NCI-H1105 treated with DMSO at 0.1 percent for 48 hours (cell line): ENCODE results near the gene ST7.
"Not testable (repeated sequence)": the region's sequence is repeated elsewhere in the genome, so short reads cannot be mapped to it uniquely, and the experiment has no call there.

Source experiments
- DNase-seq: peaks from one replicate; lab custom pipeline; 2025; lab: John Stamatoyannopoulos, UW

Gene ST7

DNA sequence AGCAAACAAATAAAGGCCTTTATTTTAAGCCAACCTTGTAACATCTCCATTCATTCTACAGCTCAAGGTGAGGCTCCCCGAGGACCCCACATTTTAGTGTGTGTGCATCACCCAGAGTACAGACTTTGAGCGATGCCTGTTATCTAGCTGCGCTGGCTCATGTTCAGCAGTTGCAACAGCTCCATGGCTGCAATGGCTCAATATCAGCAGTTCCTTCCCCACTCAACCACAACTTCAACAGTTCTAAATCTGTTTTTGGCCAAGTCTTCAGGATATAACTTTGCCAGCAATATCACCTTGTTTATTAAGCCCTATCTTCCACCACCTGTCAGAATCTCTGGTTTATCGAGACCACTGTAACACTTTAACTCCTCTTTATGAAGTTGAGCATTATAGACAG is 273.8 kb downstream of the ST7 start:
- DNase-seq = no peak

DNA sequence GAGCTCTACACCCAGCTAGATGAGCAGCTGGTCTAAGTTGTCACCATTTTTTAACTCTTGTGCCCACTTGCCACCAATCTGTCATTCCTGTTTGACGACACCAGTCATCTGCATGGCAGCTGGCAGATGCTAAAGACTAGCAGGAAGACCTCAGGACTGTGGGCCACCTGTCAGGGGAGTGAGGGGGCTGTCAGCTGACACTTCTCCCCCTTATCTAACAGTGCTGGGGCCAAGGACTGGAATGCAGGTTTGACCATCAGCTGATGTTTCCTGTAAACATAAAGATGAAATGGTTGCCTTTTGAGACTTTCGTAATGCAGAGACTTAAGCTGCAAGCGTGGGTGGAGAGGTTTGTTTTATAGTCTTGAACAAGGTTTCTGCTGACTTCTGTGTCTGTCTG is 276.0 kb downstream of the ST7 start:
- DNase-seq = no peak

DNA sequence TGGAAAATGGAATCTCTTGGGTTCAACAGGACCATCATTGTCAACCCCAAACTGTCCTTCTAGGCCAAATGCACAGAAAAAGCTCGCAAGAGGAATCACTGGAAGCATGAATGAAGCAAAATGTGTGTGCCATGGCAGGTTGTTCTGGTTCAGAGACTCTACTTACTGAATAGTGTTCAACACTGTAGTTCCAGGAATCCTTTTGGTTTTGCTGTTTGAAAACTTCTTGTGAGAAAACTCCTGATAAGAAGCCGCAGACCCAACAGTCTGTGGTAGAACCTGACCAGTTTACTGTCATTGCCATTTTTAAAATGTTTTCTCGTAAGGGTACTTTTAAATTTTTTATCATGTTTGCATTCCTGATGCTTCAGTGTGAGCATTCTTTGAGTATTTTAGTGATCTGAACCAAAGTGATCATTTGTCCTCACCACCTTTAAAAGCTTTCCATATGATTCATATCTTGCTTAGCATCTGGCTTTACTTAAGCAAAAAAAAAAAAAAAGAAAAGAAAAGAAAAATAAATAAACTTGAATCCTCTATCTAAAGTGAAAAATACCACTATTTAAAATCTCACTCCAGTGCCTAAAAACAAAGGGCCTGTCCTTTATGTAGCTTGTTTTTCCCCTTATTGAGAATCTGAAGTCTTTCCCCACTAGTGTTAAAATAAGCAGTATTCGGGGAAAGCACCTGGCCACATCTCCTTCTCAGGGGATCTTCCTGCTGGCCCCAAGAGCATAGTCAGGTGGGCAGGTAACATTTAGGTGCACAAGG is 277.2 kb downstream of the ST7 start:
- DNase-seq = no peak

DNA sequence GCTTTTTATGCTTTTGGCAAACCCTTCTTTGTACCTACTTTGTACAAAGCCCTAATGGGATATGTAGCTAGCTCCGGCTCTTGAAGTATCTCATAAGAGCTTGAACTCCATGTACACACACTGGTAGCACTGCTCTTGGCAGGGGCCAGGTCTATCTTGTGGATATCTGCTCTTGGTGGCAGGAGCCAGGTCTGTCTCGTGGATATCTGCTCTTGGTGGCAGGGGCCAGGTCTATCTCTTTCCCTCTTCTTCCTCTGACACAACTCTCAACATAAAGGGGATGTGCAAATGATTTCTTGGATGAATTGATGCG is 277.7 kb downstream of the ST7 start:
- DNase-seq = no peak

DNA sequence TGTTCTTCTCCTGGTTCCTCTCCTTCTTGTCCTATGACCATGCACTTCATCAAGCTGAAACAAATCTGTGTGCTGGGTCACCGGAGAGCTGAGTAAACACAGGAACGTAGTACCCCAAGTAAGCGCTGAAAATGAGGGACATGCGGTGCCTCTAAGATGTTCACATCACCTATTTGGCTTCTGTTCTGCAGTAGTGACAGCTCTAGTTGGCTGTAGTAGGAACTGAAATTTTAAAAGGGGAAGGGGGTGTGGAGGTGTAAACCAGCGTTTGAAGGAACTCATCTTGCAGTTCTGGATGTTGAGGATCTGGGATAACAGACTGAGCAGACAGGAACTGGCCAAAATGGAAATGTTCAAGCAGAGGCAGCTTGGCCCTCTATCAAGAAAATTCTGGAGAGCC is 284.3 kb downstream of the ST7 start:
- no peak for DNase-seq

DNA sequence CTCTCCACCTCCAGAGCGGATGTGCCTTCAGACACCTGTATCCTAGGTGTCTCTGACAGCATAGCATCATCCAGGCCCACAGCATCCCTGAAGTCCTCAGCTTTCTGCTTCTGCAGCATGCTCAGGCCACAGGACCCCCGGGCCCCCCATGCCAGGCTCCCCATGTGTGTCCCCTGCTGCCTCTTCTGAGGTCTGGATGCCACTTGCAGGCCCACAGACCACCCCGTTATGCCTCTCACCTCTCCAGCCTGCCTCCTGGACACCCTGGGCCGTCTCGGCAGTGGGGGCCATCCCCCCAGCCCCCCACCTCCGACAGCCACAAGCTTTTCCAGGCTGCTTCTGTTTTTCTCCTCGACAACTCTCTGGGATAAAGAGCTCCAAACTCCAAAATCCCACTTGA is 285.2 kb downstream of the ST7 start:
- DNase-seq = no peak

DNA sequence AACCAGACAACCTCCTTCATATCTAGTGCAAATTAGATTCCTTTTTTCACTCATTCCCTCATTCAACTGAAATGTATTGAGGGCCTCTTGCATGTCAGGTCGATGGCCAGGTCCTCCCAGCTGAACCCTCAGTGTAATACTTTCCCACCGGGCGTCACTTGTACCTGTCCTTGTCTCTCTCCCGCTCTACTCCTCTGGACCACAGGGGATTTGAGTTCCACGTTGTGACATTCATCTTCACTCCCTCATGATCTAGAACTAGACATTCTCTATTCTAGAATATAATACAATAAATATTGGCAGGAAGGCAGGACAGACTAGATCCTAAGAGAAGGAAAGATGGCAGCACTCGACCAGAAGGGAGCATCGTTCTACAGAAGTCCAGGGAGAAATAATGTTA is 285.6 kb downstream of the ST7 start:
- DNase-seq = no peak

DNA sequence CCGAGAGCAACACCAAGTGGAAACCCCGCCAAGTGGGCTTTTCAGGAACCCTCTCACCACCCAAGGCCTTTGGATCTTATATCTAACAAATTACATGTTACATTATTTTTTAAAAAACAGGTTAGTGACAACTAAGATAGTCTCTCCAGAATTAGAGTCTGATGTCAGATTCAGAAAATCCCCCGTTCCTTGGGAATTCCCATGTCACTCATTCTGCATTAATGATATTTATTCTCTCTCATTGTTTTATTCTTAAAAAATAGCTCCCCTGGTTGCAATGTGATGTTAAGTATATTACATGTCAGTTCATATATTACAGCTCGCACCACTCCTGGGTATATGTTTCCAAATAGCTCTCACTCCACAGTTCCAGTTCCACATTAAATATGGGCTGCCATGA is 287.8 kb downstream of the ST7 start:
- no peak for DNase-seq

DNA sequence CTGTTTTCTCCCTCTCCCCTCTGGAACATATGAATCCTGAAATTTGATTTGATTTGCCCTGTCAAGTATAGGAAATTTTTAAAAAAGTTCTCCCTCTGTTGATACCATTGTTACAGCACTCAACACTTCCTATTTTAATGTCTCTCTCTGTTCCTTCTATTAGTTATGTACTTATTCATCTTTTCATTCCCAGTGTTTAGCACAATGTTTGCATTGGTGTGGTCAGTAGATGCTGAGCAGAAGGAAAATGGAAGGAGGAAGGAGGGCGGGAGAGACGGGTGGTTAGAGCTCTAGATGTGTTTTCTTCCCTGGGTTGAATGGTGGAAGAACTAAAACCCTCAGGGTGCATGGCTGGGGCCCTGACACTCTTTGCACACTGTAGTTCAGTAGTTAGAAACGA is 290.1 kb downstream of the ST7 start:
- no peak for DNase-seq

DNA sequence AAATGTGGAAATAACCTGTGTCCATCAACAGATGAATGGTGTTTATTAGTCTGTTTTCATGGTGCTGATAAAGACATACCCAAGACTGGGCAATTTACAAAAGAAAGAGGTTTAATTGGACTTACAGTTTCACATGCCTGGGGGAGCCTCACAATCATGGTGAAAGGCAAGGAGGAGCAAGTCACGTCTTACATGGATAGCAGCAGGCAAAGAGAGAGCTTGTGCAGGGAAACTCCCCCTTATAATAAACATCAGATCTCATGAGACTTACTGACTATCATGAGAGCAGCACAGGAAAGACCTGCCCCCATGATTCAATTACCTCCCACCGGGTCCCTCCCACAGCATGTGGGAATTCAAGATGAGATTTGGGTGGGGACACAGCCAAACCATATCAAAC is 292.4 kb downstream of the ST7 start:
- DNase-seq = not testable (repeated sequence)

DNA sequence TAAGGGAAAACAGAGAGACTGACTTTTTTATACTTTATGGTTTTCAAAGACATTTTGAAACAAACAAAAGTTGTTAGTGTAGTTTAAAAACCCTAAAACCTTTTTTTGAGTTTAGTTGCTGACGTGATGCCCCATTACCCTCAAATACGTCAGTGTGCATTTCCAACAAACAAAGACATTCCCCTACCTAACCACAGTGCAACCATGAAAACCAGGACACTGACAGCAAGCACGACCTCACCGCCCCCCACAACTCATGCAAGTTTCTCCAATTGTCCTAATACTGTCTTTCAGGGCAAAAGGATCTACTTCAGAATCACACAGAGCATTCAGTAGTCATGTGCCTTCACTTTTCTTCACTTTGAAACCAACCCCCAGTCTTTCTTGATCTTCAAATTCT is 294.5 kb downstream of the ST7 start:
- DNase-seq = no peak

DNA sequence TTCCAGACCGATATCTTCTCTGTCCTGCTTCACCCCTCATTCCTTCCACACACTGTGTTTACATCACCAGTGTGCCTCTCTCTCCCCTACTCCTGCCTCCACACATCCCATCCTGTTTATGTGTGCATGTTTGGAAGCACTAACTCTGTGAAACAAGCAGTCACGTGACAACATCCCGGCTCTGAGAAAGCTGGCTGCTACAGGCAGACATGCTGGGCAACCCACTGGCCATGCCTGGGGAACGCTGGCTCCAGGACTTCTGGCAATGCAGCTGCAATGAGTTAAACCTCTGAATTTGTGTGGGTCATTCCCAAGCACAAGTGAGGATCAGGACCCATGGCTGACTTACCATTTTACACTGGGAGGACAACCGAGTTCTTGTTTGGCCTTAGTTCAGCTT is 295.5 kb downstream of the ST7 start:
- no peak for DNase-seq

DNA sequence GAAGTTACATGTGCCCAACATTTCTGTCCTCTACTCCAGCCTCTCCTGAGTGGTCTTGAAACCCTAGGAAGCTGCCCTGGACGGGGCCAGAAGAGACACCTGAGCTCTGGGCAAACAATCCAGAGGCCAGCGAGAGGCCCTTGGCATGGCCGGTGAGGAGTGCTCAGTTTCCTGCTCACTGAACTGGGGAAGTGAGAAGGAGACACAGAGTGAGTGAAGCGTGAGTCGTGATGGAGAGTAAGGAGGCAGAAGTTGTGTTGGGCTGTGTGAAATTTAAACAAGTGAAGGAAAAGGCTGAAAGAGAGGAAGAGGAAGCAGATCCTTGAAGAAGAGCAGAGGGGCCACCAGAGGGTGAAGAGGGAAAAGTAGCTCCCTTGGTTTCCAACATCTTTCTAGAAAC is 296.4 kb downstream of the ST7 start:
- no peak for DNase-seq

DNA sequence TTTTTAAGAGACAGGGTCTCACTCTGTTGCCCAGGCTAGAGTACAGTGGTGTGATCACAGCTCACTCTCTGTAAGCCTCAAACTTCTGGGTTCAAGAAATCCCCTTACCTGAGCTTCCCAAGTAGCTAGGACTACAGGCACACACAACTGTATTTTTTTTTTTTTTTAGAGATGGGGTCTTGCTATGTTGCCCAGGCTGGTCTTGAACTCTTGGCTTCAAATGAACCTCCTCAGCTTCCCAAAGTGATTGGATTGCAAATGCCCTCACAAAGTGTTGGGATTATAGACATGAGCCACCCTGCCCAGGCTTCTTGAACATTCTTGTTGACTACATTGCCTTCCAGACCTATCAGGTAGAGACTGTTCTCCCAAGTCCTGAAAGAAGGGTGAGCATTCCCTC is 296.9 kb downstream of the ST7 start:
- no peak for DNase-seq

DNA sequence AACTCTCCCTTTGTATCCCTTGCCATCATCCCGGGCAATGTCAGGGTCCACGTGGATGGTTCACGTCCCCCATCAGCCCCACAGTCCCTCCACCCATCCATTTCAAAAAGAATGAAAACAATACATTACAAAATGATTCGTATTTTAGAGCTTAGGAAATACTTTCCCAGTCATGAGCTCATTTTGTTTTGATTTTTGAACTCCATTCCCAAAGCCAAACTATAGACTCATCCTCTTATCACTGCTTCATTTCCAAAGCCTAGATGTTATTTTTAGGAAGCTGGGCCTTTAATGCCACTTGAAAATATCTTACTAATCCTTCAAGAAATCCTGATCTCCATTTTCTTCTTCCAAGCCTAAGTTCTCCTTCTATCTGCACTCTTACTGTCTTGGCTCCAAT is 297.5 kb downstream of the ST7 start:
- DNase-seq = no peak

DNA sequence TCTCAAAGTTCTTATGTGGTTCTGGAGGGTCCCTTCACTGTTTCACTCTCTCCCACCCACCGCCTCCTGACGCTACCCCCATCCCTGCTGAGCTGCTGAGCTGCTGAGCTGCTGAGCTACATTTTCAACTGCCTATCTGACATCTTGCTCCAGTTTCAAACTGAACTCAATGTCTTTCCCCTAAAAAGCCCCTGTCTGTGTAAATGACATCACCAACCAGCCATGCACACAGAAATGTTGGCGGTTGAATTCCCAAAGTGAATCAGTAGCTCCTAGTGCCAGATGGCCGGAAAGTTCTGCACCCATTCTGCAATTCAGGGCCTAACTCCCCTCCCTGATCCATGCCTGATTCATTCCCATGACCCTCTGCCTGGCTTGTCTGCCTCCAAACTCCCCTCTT is 298.4 kb downstream of the ST7 start:
- no peak for DNase-seq

DNA sequence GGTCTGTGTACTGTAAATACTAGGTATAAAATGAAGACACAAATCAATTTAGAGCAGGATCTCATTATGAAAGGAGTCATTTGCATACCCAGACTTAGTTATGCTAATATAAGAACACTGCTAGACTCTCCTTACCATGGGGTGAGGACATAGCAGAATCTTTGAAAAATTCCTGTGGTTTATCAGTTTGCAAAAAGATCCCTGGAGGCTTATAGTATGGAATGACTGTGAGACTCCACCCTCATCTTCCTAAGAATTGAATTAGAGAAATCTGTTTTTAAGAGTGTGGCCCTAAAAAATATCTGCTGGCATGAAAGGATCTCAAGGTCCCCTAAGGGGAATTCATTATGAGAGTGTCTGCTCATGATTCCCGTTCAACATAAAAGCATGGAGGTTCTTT is 306.3 kb downstream of the ST7 start:
- DNase-seq = no peak

DNA sequence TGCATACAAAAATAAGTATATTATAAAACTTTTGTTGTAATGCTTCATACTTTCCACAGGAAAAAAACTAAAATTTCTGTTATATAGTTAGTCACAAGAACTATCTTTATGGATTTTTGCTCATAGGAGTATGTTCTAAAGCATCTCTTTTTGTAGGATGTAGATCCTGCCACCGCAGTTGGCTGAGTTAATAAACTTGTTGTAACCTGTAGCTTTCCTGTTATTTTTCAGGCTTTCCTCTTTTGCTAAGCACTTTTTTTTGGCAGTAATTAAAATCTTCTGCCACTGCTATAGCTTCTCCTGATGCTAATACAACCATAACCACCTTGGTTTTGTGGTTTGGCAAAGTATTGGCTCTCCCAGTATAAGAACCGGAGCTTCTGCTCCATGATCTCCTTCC is 309.2 kb downstream of the ST7 start:
- DNase-seq = no peak

DNA sequence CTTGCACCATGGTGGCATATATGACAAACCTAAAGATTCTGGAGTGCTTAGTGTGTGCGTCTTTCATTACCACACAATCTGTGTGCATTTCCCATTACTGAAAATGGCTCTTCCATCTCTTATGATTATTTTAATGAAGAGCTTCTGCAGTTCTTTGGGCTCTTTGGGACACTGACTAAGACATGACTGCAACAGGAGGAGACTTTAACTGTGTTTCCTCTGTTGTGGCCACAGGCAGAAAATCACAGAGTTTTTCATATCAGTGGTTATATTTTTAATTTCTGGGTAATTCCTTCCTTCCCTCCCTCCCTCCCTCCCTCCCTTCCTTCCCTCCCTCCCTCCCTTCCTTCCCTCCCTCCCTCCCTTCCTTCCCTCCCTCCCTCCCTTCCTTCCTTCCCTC is 311.4 kb downstream of the ST7 start:
- no peak for DNase-seq

DNA sequence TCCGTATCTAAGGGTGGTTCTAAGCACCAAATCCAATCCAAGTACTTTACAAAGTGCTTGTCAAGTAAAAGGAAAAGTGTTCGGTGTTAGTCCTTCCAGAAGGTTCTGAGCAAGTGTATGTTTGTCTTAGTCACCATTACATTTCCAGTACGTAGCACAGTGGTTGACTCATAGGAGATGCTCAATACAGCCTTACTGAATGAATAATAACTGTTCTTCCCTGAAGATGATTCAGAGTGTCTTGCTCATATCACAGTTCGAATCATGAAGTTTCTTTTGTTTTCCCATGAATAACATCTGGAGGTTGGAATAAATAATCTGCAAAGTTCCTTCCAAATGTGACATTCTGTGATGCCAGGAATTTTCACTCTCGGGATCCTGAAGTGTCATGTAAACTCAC is 316.1 kb downstream of the ST7 start:
- DNase-seq = no peak

DNA sequence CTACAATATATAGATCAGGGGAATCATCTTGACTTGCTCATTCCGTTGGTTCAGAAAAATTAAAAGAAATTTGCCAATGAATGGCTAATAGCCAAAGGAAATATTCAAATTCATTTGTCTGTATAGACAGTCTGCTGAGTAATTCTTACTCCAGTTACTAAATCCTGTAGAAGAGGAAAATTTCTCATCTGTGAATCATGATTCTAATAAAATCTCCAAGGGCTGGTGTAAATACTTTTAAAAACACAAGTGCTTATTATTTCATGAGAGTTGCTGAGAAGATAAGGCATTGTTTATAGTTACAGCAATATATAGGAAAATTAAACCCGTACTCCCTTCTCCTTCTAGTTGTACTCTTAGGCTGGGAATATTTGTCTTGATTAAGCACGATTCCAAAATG is 316.6 kb downstream of the ST7 start:
- no peak for DNase-seq

DNA sequence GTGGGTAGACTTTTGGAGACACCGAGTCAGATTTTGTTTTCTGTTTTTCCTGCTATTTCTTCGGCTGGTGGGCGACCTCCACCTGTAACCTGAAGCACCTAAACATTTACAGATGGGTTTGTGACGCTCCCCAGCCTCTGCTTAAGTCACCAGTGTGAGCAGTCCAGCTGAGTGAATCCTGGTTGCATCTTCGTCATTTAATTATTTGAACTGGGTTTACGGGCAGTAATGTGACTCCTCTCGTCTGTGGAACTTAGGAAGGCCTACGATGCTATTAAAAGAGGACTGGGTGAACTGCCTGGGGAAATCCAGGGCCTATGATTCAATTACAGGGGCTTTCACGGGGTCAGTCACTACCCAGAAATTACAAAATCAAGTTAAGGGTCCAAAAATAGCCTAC is 317.1 kb downstream of the ST7 start:
- DNase-seq = no peak

DNA sequence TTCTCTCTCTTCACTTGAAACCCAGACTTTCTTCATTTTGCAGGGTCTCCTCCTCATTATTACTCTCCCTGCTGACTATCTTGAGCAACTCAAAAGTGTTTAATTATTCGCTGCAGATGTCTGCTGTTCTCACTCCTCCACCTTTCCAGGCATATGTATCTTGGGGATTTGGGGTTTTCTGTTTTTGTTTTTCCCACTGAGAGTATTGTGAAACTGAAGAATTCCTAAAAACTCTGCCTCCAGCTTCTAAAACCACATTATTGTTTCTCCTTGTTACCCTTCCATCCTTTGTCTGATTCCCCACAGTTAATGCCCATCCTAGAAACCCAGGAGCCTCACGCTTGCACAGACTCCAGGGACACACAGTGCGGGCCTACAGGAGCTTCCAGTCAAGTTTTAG is 318.3 kb downstream of the ST7 start:
- DNase-seq = no peak

DNA sequence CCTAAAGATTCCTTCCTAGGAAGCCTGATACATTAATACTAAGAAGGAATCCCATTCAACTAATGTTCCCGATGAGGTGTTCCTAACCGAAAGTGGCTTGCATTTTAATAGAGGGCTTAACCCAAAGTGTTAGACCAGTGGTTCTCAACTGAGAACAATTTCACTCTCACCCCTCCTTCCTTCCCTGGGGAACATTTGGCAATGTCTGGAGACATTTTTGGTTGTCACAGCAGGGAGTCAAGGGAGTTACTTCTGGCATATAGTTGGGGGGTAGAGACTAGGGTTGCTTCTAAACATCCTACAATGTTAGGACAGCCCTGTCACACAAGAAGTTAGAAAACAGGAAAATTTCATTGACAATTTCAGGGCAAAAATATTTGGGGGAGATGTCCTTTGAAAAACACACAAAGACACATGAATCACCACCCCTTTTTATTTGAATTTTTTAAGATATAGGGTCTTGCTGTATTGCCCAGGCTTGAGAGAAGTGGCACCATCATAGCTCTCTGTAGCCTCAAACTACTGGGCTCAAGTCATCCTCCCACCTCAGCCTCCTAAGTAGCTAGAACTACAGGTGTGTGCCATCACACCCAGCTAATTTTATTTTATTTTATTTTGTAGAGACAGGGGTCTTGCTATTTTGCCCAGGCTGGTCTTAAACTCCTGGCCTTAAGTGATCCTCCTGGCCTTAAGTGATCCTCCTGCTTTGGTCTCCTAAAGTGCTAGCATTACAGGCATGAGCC is 318.9 kb downstream of the ST7 start:
- no peak for DNase-seq
